ENCODE measurements around the gene CD74. TPM values are rescaled to one million over a fixed set of nuclear protein-coding genes. Genes with fewer than 3 reads are reported as not detected.

Gene CD74
- total RNA-seq, 1 experiment from 2014 or later, result 0.22 TPM

DNA sequence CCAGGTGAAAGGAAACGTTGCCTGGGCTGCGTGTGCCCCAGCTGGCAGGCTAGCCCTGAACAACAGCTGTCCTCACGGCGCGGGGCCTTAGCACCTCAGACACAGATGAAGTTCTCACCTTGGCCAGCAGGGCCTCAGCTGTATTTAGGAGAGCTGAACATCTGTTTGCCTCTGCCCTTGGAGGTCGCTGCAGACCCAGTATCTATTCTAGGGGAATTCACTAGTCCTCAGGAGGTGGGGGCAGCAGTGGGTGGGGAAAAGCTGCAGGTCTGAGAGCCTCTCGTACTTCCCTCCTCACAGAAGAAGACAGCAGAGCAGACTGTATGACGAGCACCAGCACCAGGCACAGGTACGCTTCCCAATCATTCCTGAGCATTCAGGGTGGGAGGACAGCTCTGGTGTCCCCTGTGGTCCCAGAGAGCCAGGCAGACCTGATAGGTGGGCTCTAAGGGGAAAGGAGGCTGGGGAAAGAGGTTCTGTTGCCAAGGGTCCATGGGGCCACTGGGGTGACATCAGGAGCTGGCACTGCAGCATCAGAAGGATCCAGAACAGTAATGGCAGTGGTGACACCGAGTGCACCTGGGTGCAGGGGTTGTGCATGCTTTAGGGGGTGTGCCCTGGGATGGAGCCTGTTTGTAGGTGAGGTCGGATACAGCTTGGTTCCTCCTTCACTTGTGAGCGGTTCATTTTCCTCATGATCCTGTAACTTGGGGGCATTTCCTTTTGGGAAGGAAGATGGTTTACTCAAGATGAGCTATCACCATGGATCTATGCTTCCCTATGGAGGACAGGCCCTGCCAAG lies 13.8 kb downstream of the CD74 start:
- no peak overlapping the region for H3K27ac ChIP-seq (ENCODE audit: low read length)
- no peak for ATAC-seq

GRCh38 chr5:150397782-150398721 lies 14.7 kb downstream of the CD74 start:
- Histone ChIP-seq H2AFZ (ENCODE audit: low read length) (no peak overlapping the region), H4K20me1 (ENCODE audit: low read length) (no peaks in the 10 kb centered on the region), H3K36me3 (ENCODE audit: low read depth, low read length) (peaks cover 60% of the 10 kb centered on the region), H3K9me3 (ENCODE audit: low read length) (no peaks in the 10 kb centered on the region), H3K9ac (ENCODE audit: low read length) (no peak overlapping the region), H3K27ac (ENCODE audit: low read length) (no peak overlapping the region), H3K4me3 (ENCODE audit: low read length) (no peak overlapping the region), H3F3A (ENCODE audit: low read length, unreplicated experiment) (no peaks in the 10 kb centered on the region), H3K4me1 (ENCODE audit: insufficient read depth, low read length) (no peaks in the 10 kb centered on the region), H3K9me2 (replicated peaks; ENCODE audit: low read length) (no peaks in the 10 kb centered on the region), H3K79me2 (ENCODE audit: low read length) (no peaks in the 10 kb centered on the region), H3K4me2 (ENCODE audit: low read length) (no peak overlapping the region), H3K27me3 (ENCODE audit: low read length) (no peaks in the 10 kb centered on the region)
- intact Hi-C loops (cut with micrococcal nuclease), result loop anchor here (1.0 kb wide), 1 partner anchor 38 kb away; no protein-coding TSS in a partner anchor
- ATAC-seq (no peak), DNase-seq (no peak)
- no TSS peak for BruUV-seq (replicated peaks)
- ChIA-PET POLR2A (ENCODE audit: unreplicated experiment) (no interaction called here), CTCF (interaction anchor here (0.6 kb wide), 1 partner anchor 52 kb away, joined by 3 read pairs; no protein-coding TSS in a partner anchor)
- TF ChIP-seq EZH2phosphoT487 (IDR thresholded peaks at IDR 0.05; ENCODE audit: borderline replicate concordance, low read length), result no peak
- TF ChIP-seq EZH2 (IDR thresholded peaks at IDR 0.05; ENCODE audit: low read length, unreplicated experiment), result no peak
- TF ChIP-seq CTCF (conservative IDR thresholded peaks at IDR 0.05; ENCODE audit: low read depth, low read length), result no peak; the same call in 1 of the 2 replicates

More for the DNA sequence above, 13.8 kb downstream of the CD74 start:
- DNase-seq, result no peak
- ChIA-PET CTCF (no interaction called here), POLR2A (ENCODE audit: unreplicated experiment) (no interaction called here)
- H3K4me2 ChIP-seq (ENCODE audit: low read length), result no peak overlapping the region
- no peaks in the 10 kb centered on the region for H3F3A ChIP-seq (ENCODE audit: low read length, unreplicated experiment)
- H3K9me3 ChIP-seq (ENCODE audit: low read length), result no peaks in the 10 kb centered on the region
- BruUV-seq (replicated peaks), result no TSS peak
- H3K9ac ChIP-seq (ENCODE audit: low read length), result no peak overlapping the region
- no peak for TF ChIP-seq EZH2 (IDR thresholded peaks at IDR 0.05; ENCODE audit: low read length, unreplicated experiment)
- peak; percentile 31; the same call in 1 of the 2 replicates for TF ChIP-seq CTCF (conservative IDR thresholded peaks at IDR 0.05; ENCODE audit: low read depth, low read length)
- TF ChIP-seq EZH2phosphoT487 (IDR thresholded peaks at IDR 0.05; ENCODE audit: borderline replicate concordance, low read length), result no peak
- H3K36me3 ChIP-seq (ENCODE audit: low read depth, low read length), result peaks cover 52% of the 10 kb centered on the region
- no peak overlapping the region for H2AFZ ChIP-seq (ENCODE audit: low read length)
- H3K4me1 ChIP-seq (ENCODE audit: insufficient read depth, low read length), result no peaks in the 10 kb centered on the region
- no peaks in the 10 kb centered on the region for H3K27me3 ChIP-seq (ENCODE audit: low read length)
- no peaks in the 10 kb centered on the region for H3K79me2 ChIP-seq (ENCODE audit: low read length)
- H4K20me1 ChIP-seq (ENCODE audit: low read length), result no peaks in the 10 kb centered on the region
- intact Hi-C loops (cut with micrococcal nuclease), result no loop called here
- H3K4me3 ChIP-seq (ENCODE audit: low read length), result no peak overlapping the region
- H3K9me2 ChIP-seq (replicated peaks; ENCODE audit: low read length), result no peaks in the 10 kb centered on the region

Data from PC-3 (cell line).